Peyer's patch (tissue), 4 donors: Measurements from ENCODE around the gene LRCOL1.

ENCODE experiments used
- CTCF ChIP-seq, 6 experiments: fragments of 450-650 bp in 4 of 6; fragments of 200-600 bp in 2 of 6; sonication (generic) in 1 of 6; IDR thresholded peaks; one replicate each; pipeline ENCODE4 v1.5.1; 2017 to 2019; ENCODE audit warnings: antibody characterized with exemption in 6 of 6, mild to moderate bottlenecking in 3 of 6, moderate library complexity in 1 of 6
- POLR2A ChIP-seq, 2 donors: fragments of 450-650 bp; IDR thresholded peaks; one replicate each; pipeline ENCODE4 v1.5.1; 2017; ENCODE audit warnings: antibody characterized with exemption in 2 of 2, mild to moderate bottlenecking in 2 of 2, moderate library complexity in 2 of 2

- TF ChIP-seq CTCF (IDR thresholded peaks at IDR 0.05) (no peak), POLR2A (IDR thresholded peaks at IDR 0.05) (no peak)
Observed at GRCh38 chr12:132581348-132582057, 28.9 kb downstream of the LRCOL1 start.
